Activated gamma-delta T cell treated with anti-CD3 and anti-CD28 coated beads, Interleukin-2, amount 50 U/mL, for 16 hours (primary cell): ENCODE data around the gene CEP72.
"Not testable (repeated sequence)": the region's sequence is repeated elsewhere in the genome, so short reads cannot be mapped to it uniquely, and the experiment has no call there.

ENCODE experiments used
- DNase-seq: peaks from one replicate; pipeline ENCODE4 v3.0.0-alpha.2; 2020; ENCODE audit warnings: low read depth

Gene CEP72

GRCh38 chr5:598564-598890 is 13.6 kb upstream of the CEP72 start:
- DNase-seq: no peak

DNA sequence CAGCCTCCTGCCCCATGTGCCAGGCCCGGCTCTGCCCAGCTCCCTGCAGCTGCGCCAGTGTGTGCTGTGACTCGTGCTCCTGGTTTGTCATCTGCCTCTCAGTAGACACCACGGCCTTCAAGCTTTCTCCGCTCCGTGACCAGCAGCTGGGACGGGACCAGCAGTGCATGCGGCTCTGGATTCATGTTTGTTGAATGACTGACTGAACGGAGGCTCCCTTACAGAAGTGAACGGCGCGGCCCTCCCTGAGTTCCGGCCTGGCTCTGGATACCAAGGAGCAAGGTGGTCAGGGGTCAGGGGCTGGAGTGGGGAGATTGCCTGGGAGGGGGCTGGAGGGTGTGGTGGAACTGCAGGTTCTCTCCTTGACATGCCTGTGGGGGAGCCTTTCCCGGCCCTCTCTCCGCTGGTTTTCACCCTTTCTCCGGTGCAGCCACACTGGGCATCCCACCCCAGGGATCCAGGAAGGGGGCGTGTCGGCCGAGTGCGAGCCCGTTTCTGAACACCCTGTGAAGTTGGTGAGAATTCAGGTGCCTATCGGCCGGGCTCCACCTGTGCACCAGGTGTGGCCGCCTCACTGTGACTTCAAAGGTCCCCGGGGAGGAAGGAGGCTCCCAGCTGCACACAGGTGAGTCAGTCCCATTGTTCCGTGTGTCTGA is 11.1 kb upstream of the CEP72 start:
- DNase-seq: no peak

DNA sequence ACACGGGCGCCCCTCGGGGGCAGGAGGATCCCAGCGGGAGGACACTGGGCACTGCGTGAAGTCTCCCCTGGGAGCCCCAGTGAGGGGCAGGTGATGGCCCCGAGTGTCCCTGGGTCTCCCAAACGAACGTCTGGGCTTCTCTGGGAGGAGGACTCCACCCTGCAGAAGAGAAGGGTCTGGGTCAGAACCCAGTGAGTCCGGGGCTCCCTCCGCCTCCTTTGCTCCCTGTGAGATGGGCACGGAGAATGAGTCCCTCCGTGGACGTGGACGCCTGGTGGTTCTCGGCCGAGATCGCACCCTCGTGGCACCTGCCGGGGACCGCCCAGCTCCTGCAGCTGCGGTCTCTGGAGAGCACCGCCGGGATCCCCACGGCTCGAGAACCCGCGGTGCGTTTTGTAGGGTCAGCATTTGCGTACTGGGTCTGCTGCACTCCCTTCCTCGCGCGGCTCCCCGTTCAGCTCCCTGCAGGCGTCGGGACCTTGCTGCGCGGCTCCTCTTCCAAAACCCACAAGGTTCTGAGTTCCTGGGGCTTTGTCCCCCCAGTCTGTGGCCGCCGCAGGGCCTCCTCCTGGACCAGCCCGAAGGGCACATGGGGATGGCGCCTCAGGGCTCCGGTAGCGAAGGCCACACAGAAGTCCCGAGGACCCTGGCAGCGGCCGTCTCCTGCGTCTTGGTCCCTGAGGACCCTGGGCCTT is 10.2 kb upstream of the CEP72 start:
- DNase-seq: no peak

DNA sequence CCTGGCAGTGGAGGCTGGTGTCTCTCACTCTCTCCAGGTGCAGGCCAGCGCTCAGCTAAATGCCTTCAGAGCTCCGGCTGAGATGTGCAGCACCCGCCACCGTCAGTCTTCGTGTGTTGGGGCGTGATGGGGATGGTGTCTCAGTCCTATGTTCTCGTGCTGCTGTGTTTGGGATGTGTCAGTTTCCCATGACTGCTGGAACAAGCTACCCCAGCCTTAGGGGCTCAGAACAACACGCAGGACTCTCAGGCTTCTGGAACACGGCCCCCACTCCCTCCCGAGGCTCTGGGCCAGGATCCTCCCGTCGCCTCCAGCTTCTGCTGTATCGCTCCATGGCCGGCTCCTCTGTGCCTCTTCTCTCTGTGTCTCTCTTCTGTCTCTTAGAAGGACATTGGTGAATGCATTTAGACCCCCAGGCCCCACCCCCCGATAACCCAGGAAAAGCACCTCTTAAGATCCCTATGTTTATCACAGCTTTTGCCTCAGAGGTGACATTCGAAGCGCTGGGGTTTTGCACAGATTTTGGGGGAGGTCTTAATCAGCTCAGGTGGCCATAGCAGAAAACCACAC is 9.6 kb upstream of the CEP72 start:
- no peak for DNase-seq

DNA sequence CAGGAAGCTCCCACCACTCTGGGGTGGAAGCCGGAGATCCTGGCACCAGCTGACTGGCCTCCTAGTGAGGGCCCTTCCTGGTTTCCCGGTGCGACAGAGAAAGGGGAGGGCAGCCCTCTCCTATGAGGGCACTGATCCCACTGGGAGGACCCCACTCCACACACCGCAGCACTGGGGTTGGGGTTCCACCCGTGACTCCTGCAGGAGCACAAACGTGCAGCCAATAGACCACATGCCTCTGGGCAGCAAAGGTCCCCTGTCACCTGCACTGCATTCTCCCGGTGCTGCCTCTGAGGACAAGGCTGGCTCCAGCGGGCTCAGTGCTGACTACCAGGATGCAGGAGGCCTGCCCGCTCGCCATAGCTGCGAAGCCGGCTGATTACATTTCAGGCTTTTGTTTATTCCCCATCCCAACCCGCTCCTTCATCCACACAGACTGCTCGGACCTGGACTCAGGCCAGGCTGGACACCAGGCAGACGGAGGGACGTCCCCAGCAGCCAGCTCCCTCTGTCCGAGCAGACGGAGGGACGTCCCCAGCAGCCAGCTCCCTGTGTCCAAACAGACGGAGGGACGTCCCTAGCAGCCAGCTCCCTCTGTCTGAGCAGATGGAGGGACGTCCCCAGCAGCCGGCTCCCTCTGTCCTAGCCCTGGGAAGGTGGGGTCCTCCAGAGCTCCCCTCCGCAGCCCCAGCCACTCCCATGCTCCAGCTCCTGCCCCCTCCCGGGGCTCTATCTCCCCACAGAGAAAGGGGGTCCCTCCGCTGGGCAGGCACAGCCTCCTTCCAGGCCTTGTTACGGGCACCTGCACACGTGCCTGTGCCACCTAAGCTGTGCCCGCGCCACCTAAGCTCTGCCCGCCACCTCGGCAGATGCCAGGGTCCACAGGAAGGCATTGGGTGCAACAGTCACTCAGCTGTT is 8.8 kb upstream of the CEP72 start:
- DNase-seq: no peak

GRCh38 chr5:604391-604831 is 7.7 kb upstream of the CEP72 start:
- no peak for DNase-seq

DNA sequence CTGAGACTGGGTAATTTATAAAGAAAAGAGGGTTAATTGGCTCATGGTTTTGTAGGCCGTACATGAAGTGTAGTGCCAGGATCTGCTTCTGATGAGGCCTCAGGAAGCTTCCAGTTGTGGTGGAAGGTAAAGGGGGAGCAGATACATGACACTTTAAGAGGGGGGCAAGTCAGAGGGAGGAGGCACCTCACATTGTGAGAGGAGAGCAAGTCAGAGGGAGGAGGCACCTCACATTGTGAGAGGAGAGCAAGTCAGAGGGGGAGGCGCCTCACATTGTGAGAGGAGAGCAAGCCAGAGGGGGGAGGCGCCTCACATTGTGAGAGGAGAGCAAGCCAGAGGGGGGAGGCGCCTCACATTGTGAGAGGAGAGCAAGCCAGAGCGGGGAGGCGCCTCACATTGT is 7.0 kb upstream of the CEP72 start:
- not testable (repeated sequence) for DNase-seq

DNA sequence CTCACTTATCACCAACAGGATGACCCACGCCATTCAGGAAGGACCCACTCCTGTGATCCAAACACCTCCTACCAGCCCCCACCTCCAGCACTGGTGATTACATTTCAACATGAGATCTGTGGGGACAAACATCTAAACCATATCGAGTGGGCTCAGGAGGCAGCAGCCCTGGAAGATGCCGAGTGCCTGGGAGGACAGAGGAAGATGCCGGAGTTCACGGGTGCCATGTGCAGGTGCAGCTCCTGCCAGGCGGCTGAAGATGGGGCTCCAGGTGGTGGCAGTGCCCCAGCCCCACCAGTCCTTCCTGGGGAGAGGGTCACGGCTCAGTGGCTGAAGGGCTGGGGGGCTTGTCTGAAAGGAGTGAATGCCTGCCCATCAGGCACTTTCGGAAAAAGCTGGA is 6.1 kb upstream of the CEP72 start:
- DNase-seq: no peak

DNA sequence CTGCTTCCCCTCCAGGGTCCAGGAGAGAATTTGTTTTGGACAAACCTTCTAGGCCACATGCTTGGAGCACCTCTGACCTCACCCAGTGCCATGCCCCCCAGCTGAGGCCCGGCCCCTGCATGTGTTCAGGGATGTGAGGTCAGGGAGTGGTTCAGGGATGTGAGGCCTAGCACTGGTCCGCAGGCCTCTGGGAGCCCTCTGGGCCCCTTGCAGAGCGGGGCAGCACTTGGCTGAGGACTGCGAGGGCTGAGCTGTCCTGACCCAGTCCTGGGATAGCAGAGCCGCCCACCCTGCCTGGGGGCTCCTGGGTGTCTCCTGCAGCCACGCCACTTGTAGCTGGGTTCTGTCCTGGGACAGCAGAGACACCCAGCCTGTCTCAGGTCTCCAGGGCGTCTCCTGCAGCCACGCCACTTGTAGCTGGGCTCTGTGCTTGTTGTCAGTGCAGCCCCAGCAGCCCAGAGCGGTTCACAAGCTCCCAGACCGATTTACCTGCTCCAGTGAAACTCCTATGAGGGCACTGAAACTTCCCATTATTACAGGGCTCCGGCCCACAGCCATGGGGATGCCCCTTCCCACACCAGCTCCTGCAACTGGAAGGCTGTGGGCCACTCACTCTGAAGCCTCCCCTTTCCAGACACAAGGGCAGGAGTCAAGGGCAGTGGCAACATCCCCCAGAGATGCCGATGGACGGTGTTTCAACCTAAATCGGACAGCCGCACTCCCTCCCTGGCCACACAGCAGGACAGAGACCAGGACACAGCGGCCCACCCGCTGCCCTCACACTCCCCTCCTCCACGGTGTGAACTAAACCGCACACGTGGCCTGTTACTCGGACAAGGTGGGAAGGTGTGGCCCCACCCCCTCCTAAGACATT is 5.4 kb upstream of the CEP72 start:
- no peak for DNase-seq

DNA sequence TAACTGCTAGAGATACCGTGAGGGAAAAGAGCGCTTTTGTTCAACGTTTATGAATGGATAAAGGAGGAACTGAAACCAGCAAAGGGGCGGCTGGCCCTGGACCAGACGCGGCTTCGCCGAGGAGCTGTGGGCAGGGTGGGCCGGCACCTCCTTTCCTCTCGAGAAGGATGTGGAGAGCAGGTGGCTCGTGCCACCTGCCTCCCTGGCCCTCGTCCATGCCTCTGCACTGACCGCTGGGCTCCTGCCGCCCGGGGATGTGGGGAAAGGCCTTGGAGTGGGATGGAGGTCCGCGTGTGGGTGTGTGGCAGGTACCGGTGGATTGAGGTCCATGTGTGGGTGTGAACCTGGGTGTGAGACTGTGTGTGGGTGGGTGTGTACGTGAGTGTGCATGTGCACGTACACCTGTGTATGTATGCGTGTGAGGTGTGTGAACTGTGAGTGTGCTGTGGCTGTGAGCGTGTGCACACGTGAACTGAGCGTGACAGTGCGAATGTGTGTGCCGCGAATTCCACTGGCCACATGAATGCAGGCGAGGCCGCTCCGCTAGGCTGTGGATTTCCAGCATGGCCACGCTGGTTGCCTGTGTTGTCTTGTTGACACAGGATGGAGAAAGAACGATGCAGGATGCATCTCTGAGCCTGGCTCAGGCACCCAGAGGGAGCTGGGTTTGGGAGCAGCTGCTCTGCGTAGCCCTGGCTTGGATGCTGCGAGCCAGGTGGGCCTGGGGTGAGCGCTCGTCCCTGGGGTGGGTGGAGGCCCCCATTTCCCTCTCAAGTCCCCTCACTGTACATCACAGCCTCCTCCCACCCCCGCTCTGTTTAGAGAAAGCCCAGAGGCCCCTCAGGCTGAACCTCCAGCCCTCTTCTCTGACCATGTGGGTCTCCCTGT is 4.4 kb upstream of the CEP72 start:
- DNase-seq: no peak

GRCh38 chr5:608429-609370 is 3.4 kb upstream of the CEP72 start:
- no peak for DNase-seq

DNA sequence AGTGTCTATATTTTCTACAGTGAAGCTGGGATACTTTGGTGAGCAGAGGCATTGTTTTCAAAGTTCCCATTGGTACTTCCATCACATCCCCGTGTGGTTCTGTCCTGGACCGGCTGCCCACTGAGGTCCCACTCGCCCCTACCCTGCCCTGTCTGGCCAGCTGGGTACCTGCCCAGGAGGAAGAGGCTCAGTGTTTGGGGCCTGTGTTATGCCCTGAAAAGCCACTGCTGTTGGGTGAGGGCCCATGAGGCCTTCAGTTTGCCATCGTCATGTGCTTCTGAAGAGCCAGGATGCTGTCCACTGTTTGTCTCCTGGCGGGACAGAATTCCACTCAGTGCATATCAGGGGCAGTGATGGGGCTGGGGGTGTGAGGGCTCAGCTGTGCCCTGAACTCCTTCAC is 2.6 kb upstream of the CEP72 start:
- DNase-seq: no peak

- DNase-seq: no peak
These were observed 2.0 kb upstream of the CEP72 start for GRCh38 chr5:610011-610743.

- no peak for DNase-seq
These were observed 1.1 kb upstream of the CEP72 start for GRCh38 chr5:610744-611730.

- DNase-seq: no peak
These were observed 621 bp downstream of the CEP72 start for GRCh38 chr5:612498-613424.

DNA sequence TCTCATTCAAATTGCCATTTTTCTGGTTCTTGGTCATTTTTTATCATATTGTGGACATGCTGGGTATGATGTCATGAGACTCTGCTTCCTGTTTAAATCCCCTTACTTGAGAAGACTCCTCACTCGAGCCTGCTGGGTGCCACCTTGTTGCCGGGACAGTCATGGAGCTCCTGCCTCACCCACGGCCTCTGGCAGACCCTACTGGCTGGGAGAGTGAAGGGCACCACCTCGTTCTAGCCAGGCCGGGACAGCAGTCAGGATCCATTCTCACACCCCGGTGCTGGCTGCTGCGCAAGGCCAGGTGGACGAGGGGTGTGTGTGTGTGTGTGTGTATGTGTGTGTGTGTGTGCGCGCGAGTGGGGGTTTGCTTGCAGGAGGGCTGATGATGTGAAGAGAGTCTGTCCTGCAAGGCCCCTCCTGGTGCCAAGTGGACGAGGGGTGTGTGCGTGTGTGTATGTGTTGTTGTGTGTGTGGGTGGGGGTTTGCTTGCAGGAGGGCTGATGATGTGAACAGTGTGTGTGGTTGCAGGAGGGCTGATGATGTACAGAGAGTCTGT is 4.4 kb downstream of the CEP72 start:
- no peak for DNase-seq
